ENCODE data around the gene EIF4H. TPM values are rescaled to one million over a fixed set of nuclear protein-coding genes. Genes with fewer than 3 reads are reported as not detected.
A peak's percentile ranks its signal among the peaks of the same experiment; 100 is the strongest.

EIF4H gene
- total and polyA plus RNA-seq, 9 of the 15 experiments (the other 6 are each of a cell fraction or from before 2014, with no cell fraction given) = 11.0 to 435 (median 319) TPM

DNA sequence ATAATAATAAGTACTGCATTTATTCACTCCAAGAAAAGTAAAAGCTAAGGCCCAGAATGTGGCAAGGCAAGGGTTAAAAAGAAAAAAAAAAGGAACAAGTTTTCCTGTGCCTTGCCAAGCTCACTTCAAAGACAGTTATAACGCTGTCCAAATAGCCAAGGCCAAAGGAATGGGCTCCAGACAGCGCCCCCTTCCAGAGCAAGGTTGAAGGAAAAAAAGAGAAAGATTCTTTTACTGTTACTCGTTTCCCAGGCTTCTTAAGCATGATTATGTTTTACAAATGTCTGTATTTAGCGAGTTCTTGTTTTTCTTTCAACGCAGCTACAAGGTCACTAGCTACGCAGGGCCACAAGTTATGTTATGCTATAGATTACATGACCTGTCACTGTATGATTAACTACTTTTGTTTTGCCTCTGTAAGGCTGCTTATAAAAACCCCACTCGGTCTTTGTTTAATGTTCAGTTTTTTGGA, 9.1 kb upstream of the EIF4H start (continued):
- TF ChIP-seq STAG1 (CRISPR knock-in tag; IDR thresholded peaks at IDR 0.05; ENCODE audit: borderline replicate concordance) (no peak), REST (IDR thresholded peaks at IDR 0.05; ENCODE audit: borderline replicate concordance) (peak; percentile 78), REST (CRISPR knock-in tag; IDR thresholded peaks at IDR 0.05; ENCODE audit: low read depth) (no peak), GTF2B (IDR thresholded peaks at IDR 0.05; ENCODE audit: extremely low read depth, insufficient read length) (no peak), ZNF253 (CRISPR knock-in tag; conservative IDR thresholded peaks at IDR 0.05) (no peak), HNRNPL (IDR thresholded peaks at IDR 0.05; ENCODE audit: low read depth, low read length) (no peak), FOS (IDR thresholded peaks at IDR 0.05; ENCODE audit: extremely low read depth, insufficient read length) (no peak), SIRT6 (IDR thresholded peaks at IDR 0.05; ENCODE audit: low read depth, low read length) (no peak), JUND (IDR thresholded peaks at IDR 0.05; ENCODE audit: borderline replicate concordance, low read depth, low read length) (0 out of 2 replicates have a peak, but pooled peaks have one; percentile 24), JUND (tag; IDR thresholded peaks at IDR 0.05; ENCODE audit: borderline replicate concordance, low read depth, low read length) (peak; percentile 32; the same call in 1 of the 3 replicates), MTA2 (IDR thresholded peaks at IDR 0.05; ENCODE audit: low read depth) (0 out of 2 replicates have a peak, but pooled peaks have one; percentile 25), SMAD3 (CRISPR knock-in tag; conservative IDR thresholded peaks at IDR 0.05) (no peak), RBM14 (IDR thresholded peaks at IDR 0.05; ENCODE audit: borderline replicate concordance, insufficient read depth, low read depth, low read length) (no peak), BRF1 (IDR thresholded peaks at IDR 0.05; ENCODE audit: borderline replicate concordance, extremely low read depth, insufficient read length) (no peak), LEF1 (IDR thresholded peaks at IDR 0.05) (peak; percentile 72; the same call in 1 of the 2 replicates), MEIS2 (IDR thresholded peaks at IDR 0.05; ENCODE audit: partially characterized antibody) (peak; percentile 98), RBM17 (IDR thresholded peaks at IDR 0.05; ENCODE audit: borderline replicate concordance, low read depth, low read length) (no peak), HSF4 (CRISPR knock-in tag; IDR thresholded peaks at IDR 0.05; ENCODE audit: borderline replicate concordance) (no peak), ZNF41 (CRISPR knock-in tag; conservative IDR thresholded peaks at IDR 0.05) (no peak)
- TF ChIP-seq, protein P1, sequence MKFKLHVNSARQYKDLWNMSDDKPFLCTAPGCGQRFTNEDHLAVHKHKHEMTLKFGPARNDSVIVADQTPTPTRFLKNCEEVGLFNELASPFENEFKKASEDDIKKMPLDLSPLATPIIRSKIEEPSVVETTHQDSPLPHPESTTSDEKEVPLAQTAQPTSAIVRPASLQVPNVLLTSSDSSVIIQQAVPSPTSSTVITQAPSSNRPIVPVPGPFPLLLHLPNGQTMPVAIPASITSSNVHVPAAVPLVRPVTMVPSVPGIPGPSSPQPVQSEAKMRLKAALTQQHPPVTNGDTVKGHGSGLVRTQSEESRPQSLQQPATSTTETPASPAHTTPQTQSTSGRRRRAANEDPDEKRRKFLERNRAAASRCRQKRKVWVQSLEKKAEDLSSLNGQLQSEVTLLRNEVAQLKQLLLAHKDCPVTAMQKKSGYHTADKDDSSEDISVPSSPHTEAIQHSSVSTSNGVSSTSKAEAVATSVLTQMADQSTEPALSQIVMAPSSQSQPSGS (CRISPR knock-in tag; IDR thresholded peaks at IDR 0.05) = no peak

Measured in K562 (cell line).